GM18508 (cell line): Measurements from ENCODE around the gene DPYD.

ENCODE experiments used
- ATAC-seq: cut with Tn5 transposase; IDR thresholded peaks from one replicate; pipeline ENCODE4 v1.9.1; 2021; ENCODE audit warnings: moderate number of reproducible peaks; ENCODE audit not compliant: insufficient read depth, unreplicated experiment

DPYD gene

DNA sequence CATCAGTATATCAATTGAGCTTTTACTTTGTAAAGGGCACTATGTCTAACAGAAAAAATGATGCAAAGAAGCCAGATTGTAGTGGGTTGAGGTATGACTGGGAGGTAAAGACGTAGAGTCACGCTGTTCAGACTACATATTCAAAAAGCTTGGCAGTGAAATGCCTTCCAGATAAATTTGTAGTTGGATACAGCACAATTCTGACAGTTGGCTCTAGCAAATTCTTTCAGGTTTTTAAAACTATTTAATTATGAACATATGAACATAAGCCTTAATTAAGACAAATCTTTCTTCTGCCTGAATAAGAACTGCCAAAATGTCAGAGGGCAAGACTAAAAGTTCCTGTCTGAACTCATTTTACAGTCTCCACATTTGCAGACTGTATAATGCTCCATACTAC is 118.8 kb downstream of the DPYD start:
- ATAC-seq, result no peak

GRCh38 chr1:97797403-97798183 is 123.2 kb downstream of the DPYD start:
- ATAC-seq, result no peak

GRCh38 chr1:97796711-97797110 is 124.1 kb downstream of the DPYD start:
- no peak for ATAC-seq

DNA sequence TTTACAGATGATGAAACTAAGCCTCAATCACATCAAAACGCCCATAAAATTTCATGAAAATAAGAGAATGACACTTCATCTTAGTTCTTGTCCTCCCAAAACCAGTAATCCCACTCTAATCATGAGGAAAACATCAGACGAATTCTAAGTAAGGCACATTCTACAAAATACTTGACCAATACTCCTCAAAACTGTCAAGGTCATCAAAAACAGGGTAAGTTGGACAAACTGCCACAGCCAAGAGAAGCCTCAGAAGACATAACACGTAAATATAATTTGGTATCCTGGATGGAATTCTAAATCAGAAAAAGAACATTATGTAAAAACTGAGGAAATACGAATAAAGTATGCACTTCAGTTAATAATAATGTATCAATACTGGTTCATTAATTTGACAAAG is 128.2 kb downstream of the DPYD start:
- ATAC-seq, result no peak

GRCh38 chr1:97791251-97791650 is 129.6 kb downstream of the DPYD start:
- peak; percentile 79 for ATAC-seq

DNA sequence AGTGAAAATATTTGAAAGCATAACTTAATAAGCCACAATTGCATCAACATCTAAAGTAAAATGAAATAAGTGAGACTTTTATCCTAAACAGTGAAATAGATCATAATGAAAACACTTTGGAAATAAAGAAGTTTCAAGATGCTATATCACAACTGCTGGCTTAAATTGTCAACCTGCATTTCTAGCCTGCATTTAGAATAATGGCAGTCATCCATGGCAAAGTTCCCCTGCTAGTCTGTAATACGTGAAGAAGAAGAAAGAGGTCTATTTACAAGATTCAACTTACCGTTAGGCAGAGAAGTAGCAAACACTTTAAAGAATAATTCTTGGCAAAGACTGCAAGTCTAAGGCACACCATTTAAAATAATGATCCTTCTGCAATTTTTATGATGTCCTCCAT is 133.6 kb downstream of the DPYD start:
- ATAC-seq, result no peak

GRCh38 chr1:97784661-97785060 is 136.2 kb downstream of the DPYD start:
- no peak for ATAC-seq

- no peak for ATAC-seq
Observed at GRCh38 chr1:97783751-97784150, 137.1 kb downstream of the DPYD start.

GRCh38 chr1:97781762-97782337 is 139.0 kb downstream of the DPYD start:
- peak; percentile 51 for ATAC-seq

GRCh38 chr1:97780884-97781283 is 139.9 kb downstream of the DPYD start:
- ATAC-seq, result no peak

GRCh38 chr1:97778718-97779117 is 142.1 kb downstream of the DPYD start:
- no peak for ATAC-seq

DNA sequence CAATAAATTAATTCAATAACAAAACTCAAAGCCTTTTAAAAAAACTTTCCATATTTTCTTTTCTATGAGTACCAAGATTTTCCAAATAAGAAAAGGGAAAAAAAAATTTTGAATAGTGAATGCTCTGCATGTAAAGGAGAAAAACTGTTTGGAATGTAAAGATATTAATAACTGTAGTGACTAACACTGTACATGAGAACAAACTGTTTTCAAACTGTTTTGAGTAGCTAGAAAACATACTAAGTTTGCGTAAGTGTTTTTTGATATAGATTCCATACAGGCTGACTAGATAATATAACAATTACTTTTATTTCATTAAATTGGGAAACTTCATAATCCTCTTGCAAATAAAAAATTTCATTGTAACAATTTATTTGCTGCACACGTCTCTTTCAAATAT is 150.5 kb downstream of the DPYD start:
- no peak for ATAC-seq

DNA sequence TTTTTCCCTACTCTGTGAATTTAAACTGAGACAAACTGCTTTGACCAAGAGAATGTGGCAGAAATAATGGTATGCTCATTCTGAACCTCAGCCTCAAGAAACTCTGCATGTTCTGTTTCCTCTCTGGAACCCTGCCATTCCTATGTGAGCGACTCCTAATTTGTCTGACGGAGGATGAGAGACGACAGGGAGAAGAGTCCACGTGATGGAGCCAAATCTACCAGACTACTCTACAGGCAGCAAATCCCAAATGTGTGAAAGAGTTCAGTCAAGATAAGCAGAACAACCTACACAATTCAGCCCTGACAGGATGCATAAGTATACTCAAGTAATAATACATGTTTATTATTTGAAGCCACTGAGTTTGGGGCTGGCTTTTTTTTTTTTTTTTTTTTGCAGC is 153.5 kb downstream of the DPYD start:
- ATAC-seq, result no peak

GRCh38 chr1:97764991-97765390 is 155.8 kb downstream of the DPYD start:
- ATAC-seq, result no peak

- no peak for ATAC-seq
Observed at GRCh38 chr1:97761637-97762036, 159.2 kb downstream of the DPYD start.

DNA sequence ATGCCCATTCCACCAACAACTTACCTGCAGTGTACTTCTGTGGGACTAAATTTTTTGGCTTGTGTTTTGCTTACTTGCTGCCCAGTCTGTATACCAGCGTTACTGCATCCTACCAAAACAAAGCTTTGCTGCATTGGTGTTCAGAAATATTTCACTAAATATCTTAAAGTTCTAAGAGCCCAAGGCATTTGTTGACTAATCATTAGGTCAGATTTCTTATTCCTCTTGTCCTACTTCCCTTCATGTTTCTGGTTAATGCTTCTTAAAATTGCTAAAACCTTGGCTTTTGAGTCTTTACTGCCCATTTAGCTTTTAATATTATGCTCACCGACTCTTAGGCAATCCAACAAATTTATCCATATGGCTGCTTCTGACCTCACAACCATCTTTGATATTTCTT is 161.8 kb downstream of the DPYD start:
- no peak for ATAC-seq

DNA sequence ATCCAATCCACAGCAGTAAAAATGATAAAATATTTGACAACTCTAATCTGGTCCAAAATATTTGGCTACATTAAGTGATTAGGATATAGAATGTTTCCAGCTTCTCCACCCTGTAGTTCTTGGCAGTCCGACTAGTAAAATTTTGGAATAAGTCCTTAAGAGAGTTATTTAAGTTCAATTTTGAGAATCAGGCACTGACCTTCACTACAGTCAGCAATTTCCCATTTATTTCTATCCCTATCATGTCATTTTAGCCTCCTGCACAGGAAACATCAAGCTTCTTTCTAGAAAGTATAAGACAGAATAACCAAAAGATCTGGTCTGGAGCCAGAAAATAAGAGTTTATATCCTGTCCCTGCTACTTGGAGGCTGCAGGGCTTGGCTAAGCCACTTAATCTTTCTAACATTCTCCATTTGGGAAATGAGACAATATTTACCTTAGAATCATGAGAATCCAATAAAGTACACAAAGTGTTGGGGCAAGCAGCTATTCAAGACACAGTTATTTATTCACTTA is 162.2 kb downstream of the DPYD start:
- ATAC-seq, result no peak

GRCh38 chr1:97745912-97746311 is 174.9 kb downstream of the DPYD start:
- no peak for ATAC-seq

DNA sequence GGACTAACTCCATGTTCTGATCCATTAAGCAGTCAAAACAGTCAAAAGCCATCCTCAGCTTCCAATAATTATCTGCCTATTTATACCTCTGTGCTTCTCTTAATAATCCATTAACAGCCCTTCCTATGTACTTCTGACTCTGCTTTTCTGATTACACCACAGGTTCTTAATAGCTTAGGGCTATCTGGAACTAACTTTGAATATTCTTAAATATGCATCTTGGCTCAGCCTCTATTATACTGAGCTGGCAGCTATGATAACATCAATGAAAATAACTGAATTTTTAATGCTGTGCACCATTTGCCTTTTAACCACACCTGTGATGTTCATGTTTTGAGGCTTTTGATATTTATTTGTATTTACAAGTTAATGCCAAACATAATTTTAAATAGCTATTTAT is 175.9 kb downstream of the DPYD start:
- no peak for ATAC-seq

- no peak for ATAC-seq
Observed at GRCh38 chr1:97743129-97743528, 177.7 kb downstream of the DPYD start.

- ATAC-seq, result no peak
Observed at GRCh38 chr1:97740891-97741290, 179.9 kb downstream of the DPYD start.

GRCh38 chr1:97739596-97740103 is 181.2 kb downstream of the DPYD start:
- no peak for ATAC-seq
